Cerebellar nuclear complex (tissue), 1 donor: ENCODE data around the gene NEDD4L.

Experiments used
- DNase-seq, 2 experiments: peaks; one replicate each; lab custom pipeline; 2025; lab: John Stamatoyannopoulos, UW

The NEDD4L gene

DNA sequence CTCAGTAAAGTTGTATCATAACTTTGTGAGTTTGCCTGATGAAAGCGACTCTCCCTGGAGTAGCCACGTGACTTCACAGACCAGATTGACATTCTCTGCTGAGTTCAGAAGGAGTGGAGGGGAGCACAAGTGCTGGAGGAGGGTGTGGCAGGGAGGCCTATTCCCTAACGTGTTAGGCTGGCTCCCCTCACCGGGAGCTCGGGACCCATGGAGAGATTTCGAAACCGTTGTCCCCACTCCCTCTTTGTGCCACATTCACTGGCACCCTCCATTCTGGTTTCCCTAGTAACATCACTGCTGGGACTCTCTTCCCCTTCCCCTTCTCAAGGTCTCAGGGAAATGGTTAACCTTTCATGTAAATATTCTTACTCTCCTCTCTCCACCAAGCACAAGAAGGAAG lies 304.9 kb downstream of the NEDD4L start:
- DNase-seq, result no peak

DNA sequence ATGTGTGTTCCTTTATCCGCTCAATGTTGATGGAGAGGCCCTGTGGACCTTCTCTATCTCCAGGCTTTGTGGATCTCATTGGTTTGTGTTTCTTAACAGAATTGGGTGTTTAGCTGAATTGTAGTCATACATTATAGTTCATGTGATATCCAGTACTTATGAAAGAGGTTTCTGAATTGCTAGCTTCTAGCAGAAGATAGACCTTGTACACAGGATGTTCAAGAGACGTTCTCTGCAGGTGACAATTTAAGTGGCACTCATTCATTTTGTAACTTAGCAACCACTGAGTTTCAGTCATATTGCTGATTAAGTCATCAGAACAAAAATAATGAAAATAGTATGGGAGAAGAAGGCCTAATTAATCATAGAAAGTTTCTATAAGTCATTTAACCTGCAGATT lies 305.6 kb downstream of the NEDD4L start:
- DNase-seq, result no peak

DNA sequence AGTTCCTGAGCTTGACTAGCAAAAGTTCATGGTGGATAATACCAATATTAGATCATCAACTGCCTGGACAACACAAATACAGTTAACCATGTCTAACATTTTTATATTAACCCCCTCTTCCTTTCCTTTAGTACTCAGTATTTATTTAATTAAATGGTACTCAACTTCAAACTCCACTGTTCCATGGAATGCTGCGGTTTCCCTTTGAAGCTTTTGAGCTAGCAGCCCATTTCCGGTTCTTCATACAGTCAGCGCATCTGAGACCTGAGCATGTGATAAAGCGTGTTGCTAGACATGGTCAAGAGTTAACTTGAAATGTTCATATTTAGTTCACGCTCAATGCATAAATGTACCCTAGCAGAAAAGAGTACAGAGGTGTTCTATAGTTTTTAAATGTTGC lies 306.5 kb downstream of the NEDD4L start:
- DNase-seq, result no peak

DNA sequence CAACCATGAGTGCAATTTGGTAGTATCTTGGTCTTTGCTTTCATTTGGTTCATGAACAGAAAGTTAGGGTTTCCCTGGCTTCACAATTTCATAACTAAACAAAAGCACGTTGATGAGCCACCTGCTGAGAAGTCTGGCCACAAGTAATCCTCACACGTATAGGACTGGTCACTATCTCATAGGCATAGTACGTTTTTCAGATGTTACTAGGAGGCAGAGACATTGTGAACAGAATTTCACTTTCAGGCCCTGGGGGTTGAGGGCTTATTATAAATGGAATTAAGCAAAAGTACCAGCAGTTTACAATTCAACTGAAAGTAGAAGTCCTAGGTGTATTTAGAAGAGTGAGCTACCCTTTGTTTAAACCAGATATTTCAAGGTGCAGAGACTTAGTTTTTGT lies 307.8 kb downstream of the NEDD4L start:
- DNase-seq, result no peak

DNA sequence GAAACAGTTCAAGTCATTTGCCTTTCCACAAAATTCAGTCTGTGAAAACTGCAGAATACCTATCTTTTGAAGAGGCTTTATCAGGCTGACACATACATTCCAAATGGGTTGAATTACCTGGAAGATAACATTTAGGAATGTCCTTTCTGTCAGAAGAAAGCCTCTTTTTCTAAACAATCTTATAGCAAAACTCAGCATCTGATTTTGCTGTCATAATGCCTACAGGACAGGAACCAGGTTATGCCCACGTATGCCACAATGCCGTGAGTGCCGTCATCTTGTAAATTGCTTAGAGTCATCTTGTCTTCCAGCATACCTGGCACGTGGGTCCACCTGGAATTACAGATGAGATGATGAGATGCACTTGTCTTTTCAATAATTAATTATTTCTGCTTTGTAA lies 309.6 kb downstream of the NEDD4L start:
- DNase-seq, result no peak

DNA sequence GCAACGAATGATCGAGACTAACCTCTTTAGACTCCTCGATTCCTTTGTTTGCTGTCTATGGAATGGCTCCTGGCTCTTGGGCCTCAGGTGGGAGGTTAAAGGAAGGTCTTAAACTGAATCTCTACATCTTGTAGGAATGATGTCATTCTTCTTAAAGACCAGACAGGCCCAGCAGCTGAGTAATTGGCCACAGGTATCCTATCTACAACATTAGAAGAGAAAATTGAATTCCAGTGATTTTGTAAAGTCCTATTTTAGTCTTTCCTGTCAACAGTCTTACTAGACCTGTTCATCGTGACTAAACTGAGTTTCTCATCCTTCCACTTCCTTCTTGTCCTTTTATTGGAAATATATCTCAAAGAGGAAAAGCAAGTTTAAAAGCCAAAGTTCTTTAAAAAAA lies 310.0 kb downstream of the NEDD4L start:
- no peak for DNase-seq

DNA sequence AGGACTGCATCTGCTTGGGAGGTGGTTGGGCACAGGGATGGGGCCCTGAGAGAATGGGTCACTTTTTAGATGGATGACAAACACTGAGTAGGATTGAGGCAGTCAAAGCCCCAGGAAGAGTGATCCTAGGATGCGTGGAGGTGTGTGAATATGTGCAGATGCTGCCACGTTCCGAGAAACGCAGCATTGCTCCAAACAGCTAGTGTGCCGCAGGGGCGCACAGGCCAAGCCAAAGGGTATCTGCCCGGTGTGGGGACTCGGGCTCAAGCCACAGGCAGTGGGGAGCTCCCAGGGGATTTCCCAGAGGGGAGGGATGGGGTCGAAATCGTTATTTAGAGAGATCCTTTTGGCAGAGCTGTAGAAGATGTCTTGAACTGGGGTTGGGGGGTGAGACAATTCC lies 310.8 kb downstream of the NEDD4L start:
- no peak for DNase-seq

DNA sequence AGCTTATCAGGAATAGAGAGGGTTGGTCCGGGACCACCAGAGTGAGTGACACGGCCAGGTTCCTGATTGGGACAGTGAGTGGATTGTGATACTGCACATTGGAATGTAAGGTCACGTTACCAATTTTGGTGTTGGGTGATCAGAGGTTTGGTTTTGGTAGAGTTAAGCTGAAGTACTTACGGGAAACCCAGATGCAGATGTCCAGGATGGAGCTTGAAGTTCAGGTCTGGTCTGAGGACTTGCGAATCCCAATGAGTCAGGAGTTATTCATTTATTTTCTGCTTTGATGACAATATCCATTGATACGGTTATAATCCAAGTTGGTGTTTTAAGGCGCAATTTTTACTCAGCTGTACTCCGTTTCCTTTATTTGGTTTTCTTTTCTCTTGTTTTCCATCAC lies 311.2 kb downstream of the NEDD4L start:
- DNase-seq, result no peak

DNA sequence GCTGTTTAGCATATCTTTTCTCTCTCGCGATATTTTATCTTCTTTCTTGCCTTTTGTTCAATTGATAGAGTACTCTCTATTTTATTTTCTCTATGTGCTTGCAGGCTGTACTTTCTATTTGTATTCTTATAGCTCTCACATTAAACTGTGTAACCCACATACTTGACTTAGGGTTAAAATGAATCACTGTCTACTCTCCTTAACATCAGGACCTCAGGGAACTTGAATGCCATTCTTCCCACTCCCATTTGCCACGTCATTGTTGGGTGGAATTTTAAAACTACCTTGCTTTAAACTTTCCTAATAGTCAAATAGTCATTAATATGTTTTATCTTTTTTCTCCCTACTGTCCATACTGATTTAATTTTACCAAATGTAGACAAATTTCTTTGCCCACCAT lies 315.2 kb downstream of the NEDD4L start:
- DNase-seq, result no peak

DNA sequence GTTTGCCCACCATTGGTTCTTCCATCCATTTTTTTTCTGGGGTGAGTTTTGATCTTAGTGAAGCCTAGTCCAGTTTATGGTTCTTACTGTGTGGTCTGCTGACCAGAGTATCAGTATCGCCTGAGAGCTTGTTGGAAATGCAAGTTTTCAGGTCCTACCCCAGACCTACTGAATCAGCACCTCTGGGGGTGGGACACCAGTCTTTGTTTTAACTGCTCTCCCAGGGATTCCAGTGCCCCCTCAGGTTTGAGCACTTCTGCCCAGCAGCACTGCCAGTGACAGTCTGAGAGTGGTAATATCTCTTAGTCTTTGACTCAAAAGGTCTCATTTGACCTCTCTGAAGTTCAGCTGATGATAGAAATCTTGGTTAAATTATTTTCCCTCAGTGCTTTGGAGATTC lies 315.6 kb downstream of the NEDD4L start:
- DNase-seq, result no peak

DNA sequence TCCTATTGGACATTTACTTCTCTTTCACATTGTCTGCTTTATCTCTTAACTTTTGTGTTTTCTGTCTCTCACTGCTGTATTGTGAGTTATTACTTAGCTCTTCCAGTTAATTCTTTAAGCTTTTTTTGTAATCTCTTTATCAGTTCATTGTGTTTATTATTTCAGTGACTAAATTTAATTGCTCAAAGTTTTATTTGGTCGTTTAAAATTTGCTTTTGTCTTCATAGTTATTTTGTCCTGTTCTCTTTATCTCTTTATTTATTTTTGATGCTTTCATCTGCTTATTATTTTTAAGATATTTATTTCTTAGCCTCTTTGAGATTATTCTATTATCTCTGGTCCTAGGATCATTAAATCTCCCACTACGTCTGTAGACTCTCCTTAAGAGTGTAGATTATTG lies 316.3 kb downstream of the NEDD4L start:
- no peak for DNase-seq

DNA sequence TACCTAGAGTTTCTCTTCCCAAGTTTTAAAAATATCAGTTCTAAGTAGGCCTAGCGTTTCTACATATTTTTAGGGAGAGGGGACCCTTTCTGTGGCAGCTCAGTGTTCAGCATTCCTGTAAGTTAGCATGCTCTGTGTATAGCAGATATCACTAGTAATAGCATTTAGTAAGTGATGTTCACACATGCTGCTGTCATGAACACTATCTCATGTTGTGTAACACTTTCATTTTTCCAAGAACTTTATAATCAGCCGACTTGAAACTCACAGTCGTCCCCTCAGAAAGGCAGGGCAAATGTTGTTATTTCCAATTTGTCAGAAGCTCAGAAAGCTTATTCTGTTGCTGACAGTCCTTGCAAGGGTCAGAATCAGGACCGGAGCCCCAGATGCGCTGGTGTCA lies 317.2 kb downstream of the NEDD4L start:
- DNase-seq, result no peak

DNA sequence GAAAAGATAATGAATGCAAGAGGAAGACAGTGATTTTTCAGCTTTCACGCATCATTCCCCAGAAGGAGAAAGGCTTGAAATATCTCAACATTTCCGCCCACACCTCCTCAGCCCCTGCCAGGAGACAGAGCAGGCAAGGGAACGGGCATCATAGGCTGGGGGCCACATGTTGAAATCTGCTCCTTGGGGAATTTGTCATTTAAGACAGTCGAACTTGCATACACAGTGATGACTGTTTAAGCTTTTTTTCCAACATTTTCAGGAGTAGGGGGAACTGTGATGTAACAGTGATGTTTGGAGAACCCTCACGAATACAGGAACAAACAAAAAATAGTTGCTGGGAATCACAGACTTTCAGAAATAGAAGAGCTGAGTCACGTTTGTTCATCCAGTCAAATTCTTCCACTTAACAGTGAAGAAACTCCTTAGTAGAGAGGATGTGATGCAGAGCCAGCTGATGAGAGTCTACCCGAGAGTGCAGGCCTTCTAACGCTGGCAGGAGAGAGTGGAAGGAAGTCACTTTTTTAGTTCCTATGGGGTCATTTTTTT lies 318.1 kb downstream of the NEDD4L start:
- DNase-seq, result no peak

DNA sequence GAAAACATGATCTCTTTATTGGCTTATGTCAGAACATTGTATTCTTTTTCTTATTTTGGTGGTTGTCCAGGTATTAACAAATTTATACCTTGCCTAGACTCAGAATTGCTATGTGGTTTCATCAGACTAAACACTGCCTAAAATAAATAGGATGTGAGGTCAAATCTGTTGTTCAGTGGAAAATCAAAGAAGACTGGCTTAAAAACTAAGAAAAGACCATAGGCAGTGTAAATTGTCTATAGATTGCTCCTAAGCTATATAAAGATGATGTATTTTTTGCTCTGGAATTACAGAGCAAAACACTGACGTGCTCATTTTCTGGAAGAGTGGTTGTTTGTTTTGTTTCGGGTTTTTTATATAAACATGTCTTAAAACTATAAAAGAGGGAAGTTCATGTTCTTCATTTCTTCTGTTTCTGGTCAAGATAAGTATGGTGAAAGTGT lies 318.8 kb downstream of the NEDD4L start:
- DNase-seq, result no peak

DNA sequence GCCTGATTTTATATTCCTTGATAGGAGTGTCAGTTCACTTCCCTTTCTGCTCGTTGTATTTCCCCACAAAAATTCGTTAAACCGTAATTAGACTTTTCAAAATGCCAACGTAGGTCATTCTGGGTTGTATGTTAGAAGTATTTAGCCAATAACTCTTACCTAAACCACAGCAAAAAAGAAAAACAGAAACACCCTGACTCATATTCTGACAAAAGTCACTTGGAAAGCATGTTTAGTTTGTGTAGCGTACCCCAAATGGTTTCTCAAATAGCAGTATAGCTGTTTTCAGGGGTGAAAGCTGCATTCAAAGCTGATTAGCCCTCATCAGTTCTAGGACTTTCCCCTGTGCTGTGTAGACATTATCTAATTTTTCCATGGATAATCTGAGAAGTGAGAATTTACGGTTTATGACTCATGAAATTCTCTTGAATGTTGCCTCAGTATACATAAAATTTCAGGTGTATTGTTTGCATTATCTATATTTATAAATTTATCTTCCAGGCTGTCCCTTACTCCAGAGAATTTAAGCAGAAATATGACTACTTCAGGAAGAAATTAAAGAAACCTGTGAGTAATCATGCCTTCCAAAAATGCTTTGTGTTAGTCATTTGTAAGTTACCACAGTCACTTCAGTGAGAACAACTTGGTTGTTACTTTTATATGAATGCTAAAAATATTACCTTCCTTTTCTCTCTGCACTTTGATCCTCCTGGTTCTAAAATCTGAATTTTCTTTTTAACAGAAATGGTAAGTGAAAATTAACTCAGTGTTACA lies 319.9 kb downstream of the NEDD4L start:
- no peak for DNase-seq

DNA sequence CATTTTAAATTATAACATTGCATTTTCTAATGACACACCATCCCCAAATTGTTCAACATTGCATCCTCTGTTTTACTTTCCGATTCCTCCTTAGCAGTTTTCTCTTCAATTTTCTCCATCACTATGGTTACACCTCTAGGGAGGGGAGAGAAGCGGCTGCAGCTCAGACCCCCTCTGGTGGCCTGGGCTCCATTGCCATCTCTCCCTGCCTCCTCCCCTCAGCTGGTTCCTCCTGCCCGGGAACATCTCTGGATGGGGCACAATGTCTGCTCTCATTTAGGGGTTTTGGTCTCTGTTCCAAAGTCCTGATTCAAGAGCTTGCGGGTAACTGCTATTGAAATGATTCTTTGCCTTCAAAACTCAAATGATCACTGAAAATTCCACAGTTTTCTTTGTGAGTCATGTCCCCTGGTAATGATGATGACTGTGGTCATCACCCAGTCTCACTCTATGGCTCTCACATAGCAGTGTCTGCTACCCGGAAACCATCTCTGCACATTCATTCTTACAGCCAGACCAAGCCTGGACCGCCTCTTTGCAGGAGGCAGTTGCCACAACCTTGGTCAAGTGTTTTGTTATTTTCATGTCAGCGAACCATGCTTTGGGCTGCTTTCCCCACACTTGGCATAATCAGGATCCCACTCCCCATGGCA lies 321.0 kb downstream of the NEDD4L start:
- no peak for DNase-seq

DNA sequence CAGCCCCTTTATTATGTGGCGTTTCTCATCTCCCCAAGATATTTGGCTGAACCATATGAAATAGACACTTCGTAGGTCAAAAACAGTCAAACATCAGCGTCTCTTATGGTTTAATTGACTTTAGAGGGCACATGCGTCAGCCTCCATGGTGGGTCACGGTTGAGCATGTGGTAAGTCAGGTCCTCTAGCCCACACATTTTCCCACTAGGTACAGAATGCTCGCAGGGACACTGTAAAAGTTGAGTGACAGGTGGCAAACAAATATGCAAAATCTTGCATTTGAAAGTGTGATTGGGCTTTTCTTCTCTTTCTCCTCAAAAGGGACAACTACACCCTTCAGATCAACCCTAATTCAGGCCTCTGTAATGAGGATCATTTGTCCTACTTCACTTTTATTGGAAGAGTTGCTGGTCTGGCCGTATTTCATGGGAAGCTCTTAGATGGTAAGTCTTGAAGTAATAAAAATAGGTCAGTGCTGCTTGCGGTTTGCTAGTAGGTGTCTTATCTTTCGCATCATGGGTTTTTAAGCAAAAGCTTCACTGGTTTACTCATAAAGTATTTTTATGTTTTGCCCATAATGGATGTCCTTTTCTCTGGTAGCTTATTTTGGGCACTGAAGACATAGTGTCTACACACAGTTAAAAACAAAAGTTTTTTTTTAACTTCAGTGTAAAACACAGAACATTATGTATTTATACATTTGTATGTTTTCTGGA lies 323.6 kb downstream of the NEDD4L start:
- no peak for DNase-seq

DNA sequence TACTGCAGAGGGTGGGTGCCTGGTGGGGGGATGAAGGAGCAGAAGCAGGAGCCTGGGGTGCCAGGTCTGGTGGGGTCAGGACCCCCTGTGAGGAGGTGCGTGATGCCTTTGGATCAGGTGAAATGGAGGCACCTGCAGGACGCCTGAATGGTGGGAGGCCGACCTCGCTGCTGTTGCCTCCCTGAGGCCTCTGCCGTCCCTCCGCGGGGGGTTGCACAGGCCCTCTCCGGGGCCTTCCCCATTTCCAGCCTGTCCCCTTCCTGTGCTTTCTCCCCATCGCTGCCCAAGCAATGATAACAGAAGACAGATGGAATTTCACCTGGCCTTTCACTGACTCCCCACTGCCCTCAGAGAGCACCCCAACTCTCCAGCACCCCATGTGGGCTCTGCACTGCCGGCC lies 325.6 kb downstream of the NEDD4L start:
- DNase-seq, result no peak

DNA sequence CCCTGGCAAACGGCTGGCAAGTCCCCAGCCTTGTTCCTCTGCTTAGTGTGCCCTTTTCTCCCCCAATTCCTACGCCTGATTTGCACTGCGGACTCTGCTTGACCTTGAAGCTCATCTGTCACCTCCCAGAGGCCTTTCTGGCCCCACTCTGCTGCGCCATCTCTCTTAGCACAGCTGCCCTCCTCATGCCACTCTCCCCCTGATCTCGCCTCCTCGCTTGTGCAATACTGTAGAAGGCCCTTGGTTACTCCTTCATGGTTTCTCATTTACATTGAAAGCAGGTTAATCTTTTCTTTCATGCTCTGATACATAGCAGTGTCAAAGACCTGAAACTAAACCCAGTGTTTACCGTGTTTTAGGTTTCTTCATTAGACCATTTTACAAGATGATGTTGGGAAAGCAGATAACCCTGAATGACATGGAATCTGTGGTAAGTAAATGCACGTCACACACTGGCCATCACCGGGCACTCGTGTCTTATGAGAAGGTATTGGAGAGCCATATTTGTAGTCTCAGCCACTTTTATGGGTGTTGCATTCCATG lies 326.1 kb downstream of the NEDD4L start:
- no peak for DNase-seq

DNA sequence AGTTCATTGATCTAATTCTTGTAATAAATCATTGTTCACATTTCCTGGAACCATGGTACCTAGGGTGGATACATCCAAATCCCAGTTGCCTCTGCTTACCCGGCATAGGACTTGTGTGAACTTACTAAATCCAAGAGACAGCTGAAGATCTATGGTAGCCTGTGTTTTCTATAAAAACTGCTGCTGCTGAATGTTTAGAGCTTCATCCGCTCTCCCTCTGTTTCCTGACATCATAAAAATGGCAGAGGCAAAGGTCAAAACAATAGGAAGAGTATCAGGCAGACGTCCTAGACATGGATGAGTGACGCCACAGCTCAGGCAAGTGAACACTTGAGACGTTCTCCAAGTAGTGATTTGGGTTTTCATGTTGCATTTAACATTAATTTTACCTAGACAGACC lies 326.6 kb downstream of the NEDD4L start:
- no peak for DNase-seq

DNA sequence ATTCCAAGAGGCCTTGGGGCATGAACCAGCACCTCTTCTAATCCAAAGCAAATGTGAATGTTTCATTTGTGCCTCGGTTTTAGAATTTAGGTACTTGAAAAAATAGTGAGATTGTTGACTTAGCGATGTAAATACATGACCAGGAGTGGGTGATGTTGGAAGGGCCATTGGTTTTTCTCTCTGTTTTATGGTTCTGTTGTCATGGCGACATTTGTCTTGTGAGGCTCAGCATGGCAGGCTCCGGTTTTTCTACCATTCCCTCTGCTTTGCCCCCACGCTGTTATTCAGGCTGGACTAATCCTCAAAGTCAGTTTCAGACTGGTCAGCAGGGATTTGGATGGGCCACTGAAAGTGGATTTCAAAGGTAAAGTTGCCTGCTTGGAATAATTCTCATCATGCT lies 329.5 kb downstream of the NEDD4L start:
- no peak for DNase-seq

DNA sequence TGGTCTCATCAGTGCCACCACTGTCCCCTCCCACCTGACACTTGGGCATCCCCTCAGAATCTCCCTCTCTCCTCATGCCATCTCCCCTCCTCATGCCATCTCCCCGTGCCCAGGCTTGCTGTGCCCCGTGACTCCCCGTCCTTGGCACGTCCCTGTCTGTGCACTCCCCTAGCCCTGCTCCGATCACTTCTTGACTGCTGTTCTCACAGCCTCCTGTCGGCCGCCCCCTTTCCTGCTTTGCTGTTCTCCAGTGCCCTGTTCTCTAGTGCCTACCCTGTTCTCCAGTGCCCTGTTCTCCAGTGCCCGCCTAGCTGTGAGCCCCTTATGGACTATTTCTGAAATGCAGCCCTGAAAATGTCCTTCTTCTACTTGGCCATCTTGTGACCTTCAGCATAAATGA lies 331.0 kb downstream of the NEDD4L start:
- no peak for DNase-seq
